NCI-H526 (cell line): ENCODE measurements around the gene ACSL3.
A peak's percentile ranks its signal among the peaks of the same experiment; 100 is the strongest.
"Not testable (repeated sequence)": the region's sequence is repeated elsewhere in the genome, so short reads cannot be mapped to it uniquely, and the experiment has no call there.

Experiments
- DNase-seq, 2 experiments: peaks; one replicate each; lab custom pipeline; 2025; lab: John Stamatoyannopoulos, UW

ACSL3 gene

GRCh38 chr2:222976521-222977061, 115.8 kb downstream of the ACSL3 start:
- no peak for DNase-seq

- no peak for DNase-seq
These were observed 116.3 kb downstream of the ACSL3 start for GRCh38 chr2:222977121-222977520.

- no peak for DNase-seq
These were observed 118.0 kb downstream of the ACSL3 start for GRCh38 chr2:222978850-222979249.

- no peak for DNase-seq
These were observed 118.6 kb downstream of the ACSL3 start for GRCh38 chr2:222979484-222979883.

GRCh38 chr2:222982010-222982908, 121.4 kb downstream of the ACSL3 start:
- peak; percentile 59 to 76 for DNase-seq

GRCh38 chr2:222982909-222983265, 122.1 kb downstream of the ACSL3 start:
- DNase-seq: no peak

- DNase-seq: no peak
These were observed 124.1 kb downstream of the ACSL3 start for GRCh38 chr2:222984908-222985307.

GRCh38 chr2:222989431-222989830, 128.6 kb downstream of the ACSL3 start:
- DNase-seq: no peak

- DNase-seq: not testable (repeated sequence)
These were observed 129.4 kb downstream of the ACSL3 start for GRCh38 chr2:222990206-222990605.

- DNase-seq: no peak
These were observed 131.3 kb downstream of the ACSL3 start for GRCh38 chr2:222992137-222992536.
